Measurements from ENCODE around the gene HES7. TPM values are rescaled to one million over a fixed set of nuclear protein-coding genes. Genes with fewer than 3 reads are reported as not detected.

HES7 gene
- total and polyA plus RNA-seq, 8 donors: 0.58 to 0.92 TPM; not detected in 6

DNA sequence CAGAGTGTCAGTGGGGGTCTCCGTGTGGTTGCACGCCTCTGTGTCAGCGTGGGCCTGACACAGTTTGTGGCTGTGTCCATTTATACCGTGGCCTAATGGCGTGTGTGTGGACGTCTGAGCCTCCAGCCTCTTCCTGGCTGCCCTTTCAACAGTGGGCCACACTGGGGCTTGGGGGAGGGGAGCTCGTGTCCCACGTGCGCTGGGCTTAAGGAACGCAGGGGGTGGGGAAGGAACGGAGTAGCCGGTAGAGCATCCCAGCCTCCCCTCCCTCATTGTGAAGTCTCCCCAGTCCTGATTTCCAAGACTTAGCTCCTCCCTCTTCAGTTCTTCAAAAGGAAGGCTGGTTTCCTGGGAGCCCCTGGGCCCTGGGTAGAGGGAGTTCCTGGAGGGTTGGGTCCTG, 9.5 kb upstream of the HES7 start:
- no peak for TF ChIP-seq POLR2AphosphoS5 (IDR thresholded peaks at IDR 0.05)
- Histone ChIP-seq H3K4me3 (no peak overlapping the region), H3K27me3 (peaks cover 0 to 33% (median 5%) of the 10 kb centered on the region in 3 donors), H3K27ac (no peak overlapping the region), H3K4me1 (peaks cover 5 to 10% (median 8%) of the 10 kb centered on the region in 4 donors), H3K9me3 (no peaks in the 10 kb centered on the region), H3K36me3 (no peaks in the 10 kb centered on the region)
- no peak for DNase-seq
- WGBS, 5 donors: 69 to 79% (median 74%) methylated on average over 12 of the region's 12 CpGs
- intact Hi-C loops (cut with DNase I; ENCODE audit: low total_unique reads): no loop called here

- intact Hi-C loops (cut with DNase I; ENCODE audit: low total_unique reads): no loop called here
- TF ChIP-seq POLR2AphosphoS5 (IDR thresholded peaks at IDR 0.05): no peak
- TF ChIP-seq POLR2A (IDR thresholded peaks at IDR 0.05): no peak
- no peak for TF ChIP-seq EP300 (IDR thresholded peaks at IDR 0.05)
- TF ChIP-seq, protein P1, sequence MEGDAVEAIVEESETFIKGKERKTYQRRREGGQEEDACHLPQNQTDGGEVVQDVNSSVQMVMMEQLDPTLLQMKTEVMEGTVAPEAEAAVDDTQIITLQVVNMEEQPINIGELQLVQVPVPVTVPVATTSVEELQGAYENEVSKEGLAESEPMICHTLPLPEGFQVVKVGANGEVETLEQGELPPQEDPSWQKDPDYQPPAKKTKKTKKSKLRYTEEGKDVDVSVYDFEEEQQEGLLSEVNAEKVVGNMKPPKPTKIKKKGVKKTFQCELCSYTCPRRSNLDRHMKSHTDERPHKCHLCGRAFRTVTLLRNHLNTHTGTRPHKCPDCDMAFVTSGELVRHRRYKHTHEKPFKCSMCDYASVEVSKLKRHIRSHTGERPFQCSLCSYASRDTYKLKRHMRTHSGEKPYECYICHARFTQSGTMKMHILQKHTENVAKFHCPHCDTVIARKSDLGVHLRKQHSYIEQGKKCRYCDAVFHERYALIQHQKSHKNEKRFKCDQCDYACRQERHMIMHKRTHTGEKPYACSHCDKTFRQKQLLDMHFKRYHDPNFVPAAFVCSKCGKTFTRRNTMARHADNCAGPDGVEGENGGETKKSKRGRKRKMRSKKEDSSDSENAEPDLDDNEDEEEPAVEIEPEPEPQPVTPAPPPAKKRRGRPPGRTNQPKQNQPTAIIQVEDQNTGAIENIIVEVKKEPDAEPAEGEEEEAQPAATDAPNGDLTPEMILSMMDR (IDR thresholded peaks at IDR 0.05): no peak
- Histone ChIP-seq H3K4me3 (no peak overlapping the region), H3K36me3 (no peaks in the 10 kb centered on the region), H3K27me3 (peaks cover 0 to 47% (median 5%) of the 10 kb centered on the region in 3 donors), H3K27ac (no peak overlapping the region), H3K9me3 (no peaks in the 10 kb centered on the region), H3K4me1 (peaks cover 4 to 8% (median 6%) of the 10 kb centered on the region in 4 donors)
- 48 to 70% (median 62%) methylated on average over 3 of the region's 3 CpGs for WGBS, 5 donors
- no peak for DNase-seq
Observed at GRCh38 chr17:8131844-8132441, 8.0 kb upstream of the HES7 start.

DNA sequence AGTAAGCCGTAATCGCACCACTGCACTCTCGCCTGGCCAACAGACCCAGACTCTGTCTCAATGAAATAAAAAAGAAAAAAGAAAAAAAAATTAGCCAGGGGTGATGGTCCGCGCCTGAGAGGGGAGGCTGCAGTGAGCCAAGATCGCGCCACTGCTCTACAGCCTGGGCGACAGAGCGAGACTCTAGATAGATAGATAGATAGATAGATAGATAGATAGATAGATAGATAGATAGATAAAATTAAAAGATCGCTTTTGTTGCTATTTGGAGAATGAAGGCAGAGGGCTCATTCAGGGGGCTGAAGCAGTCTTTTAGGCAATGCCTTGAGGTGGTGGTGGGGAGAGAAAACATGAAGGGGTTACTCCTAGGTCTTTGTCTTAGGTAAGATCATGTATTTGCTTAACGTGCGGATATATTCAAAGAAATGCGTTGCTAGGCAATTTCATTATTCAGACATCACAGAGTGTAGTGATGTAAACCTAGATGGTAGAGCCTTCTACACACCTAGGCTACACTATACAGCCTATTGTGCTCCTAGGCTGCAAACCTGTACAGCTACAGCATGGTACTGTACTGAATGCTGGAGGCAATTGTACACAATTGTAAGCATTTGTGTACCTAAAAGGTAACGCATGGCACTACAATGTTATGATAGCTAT, 4.3 kb upstream of the HES7 start:
- WGBS, 5 donors: 58 to 74% (median 72%) methylated on average over 14 of the region's 14 CpGs
- Histone ChIP-seq H3K27me3 (peaks cover 0 to 82% (median 26%) of the 10 kb centered on the region in 3 donors), H3K4me3 (no peak overlapping the region), H3K4me1 (peaks cover 39 to 45% (median 43%) of the 10 kb centered on the region in 4 donors), H3K9me3 (no peaks in the 10 kb centered on the region), H3K27ac (no peak overlapping the region), H3K36me3 (no peaks in the 10 kb centered on the region)
- no peak for TF ChIP-seq POLR2A (IDR thresholded peaks at IDR 0.05)
- no peak for TF ChIP-seq EP300 (IDR thresholded peaks at IDR 0.05)
- TF ChIP-seq, protein P1 (IDR thresholded peaks at IDR 0.05): no peak
- no peak for TF ChIP-seq POLR2AphosphoS5 (IDR thresholded peaks at IDR 0.05)
- intact Hi-C loops (cut with DNase I; ENCODE audit: low total_unique reads): no loop called here
- DNase-seq: no peak

GRCh38 chr17:8126491-8127066, 2.7 kb upstream of the HES7 start:
- peak in 1 of 2 donors; percentile 83 for DNase-seq
- Histone ChIP-seq H3K4me3 (peak overlapping the region; percentile 65 to 72 (median 68)), H3K9me3 (no peaks in the 10 kb centered on the region), H3K4me1 (peaks cover 56 to 61% (median 60%) of the 10 kb centered on the region in 4 donors), H3K36me3 (no peaks in the 10 kb centered on the region), H3K27ac (peak overlapping the region; percentile 22 to 81 (median 57)), H3K27me3 (peaks cover 0 to 96% (median 43%) of the 10 kb centered on the region in 3 donors)
- 0 to 2% (median 0%) methylated on average over 23 to 45 of the region's 45 CpGs for WGBS, 5 donors
- TF ChIP-seq, protein P1 (IDR thresholded peaks at IDR 0.05): no peak
- TF ChIP-seq EP300 (IDR thresholded peaks at IDR 0.05): no peak
- TF ChIP-seq POLR2A (IDR thresholded peaks at IDR 0.05): no peak
- TF ChIP-seq POLR2AphosphoS5 (IDR thresholded peaks at IDR 0.05): no peak
- intact Hi-C loops (cut with DNase I; ENCODE audit: low total_unique reads): no loop called here

Measured in stomach (tissue), 9 donors.